IMR-90 (cell line): ENCODE results near the gene ATP6V0A4. TPM values are rescaled to one million over a fixed set of nuclear protein-coding genes. Genes with fewer than 3 reads are reported as not detected.

Source experiments
- ATAC-seq: fragments of 200-7000 bp; cut with Tn5 transposase; 2 replicates; pipeline ENCODE4 v1.9.1; 2020; ENCODE audit warnings: low read depth, mild to moderate bottlenecking, moderate library complexity
- BruUV-seq: library from RNA; stranded (reverse); fragments of 400-500 nt; replicated peaks from 2 replicates; lab custom pipeline; 2021; lab: Mats Ljungman, UMichigan
- CTCF ChIA-PET: fragments of 300-600 bp; formaldehyde crosslinking; extraction: SDS; loops from one replicate; lab custom pipeline; 2021; ENCODE audit warnings: antibody characterized with exemption; lab: Yijun Ruan, JAX
- POLR2A ChIA-PET: fragments of 300-600 bp; sonication (Branson Sonifier 250); formaldehyde crosslinking; loops from one replicate; lab custom pipeline; 2022; ENCODE audit warnings: antibody characterized with exemption; ENCODE audit not compliant: unreplicated experiment; lab: Charles Lee
- DNase-seq: peaks from one replicate; pipeline ENCODE4 v3.0.0; 2013
- H2AFZ ChIP-seq: replicated peaks from 2 replicates; pipeline ENCODE3; 2013; ENCODE audit warnings: low read length, mild to moderate bottlenecking; ENCODE audit not compliant: poor library complexity
- H2AK5ac ChIP-seq: 2 replicates; pipeline ENCODE4 v1.6.1; 2013; ENCODE audit warnings: low read depth, low read length, inconsistent platforms
- H2AK9ac ChIP-seq: replicated peaks from 2 replicates; pipeline ENCODE3; 2013; ENCODE audit warnings: mild to moderate bottlenecking, low read depth, low read length, moderate library complexity; ENCODE audit not compliant: poor library complexity
- H2BK120ac ChIP-seq: 2 replicates; pipeline ENCODE4 v1.6.1; 2013; ENCODE audit warnings: low read depth, low read length, inconsistent platforms
- H2BK15ac ChIP-seq: 3 replicates; pipeline ENCODE4 v1.6.1; 2013; ENCODE audit warnings: low read depth, low read length, inconsistent platforms
- H2BK20ac ChIP-seq: 2 replicates; pipeline ENCODE4 v1.6.1; 2013; ENCODE audit warnings: low read depth, mild to moderate bottlenecking, inconsistent platforms, low read length, moderate library complexity
- H2BK5ac ChIP-seq: 2 replicates; pipeline ENCODE4 v1.6.1; 2013; ENCODE audit warnings: mild to moderate bottlenecking, low read depth, low read length, inconsistent platforms; ENCODE audit not compliant: poor library complexity, severe bottlenecking
- H3K14ac ChIP-seq: replicated peaks from 2 replicates; pipeline ENCODE4 v1.6.1; 2013; ENCODE audit warnings: low read depth, low read length, inconsistent platforms
- H3K18ac ChIP-seq: 2 replicates; pipeline ENCODE4 v1.6.1; 2013; ENCODE audit warnings: low read depth, low read length, control low read depth
- H3K23ac ChIP-seq: 2 replicates; pipeline ENCODE4 v1.6.1; 2013; ENCODE audit warnings: low read depth, low read length, inconsistent platforms
- H3K27ac ChIP-seq: 2 replicates; pipeline ENCODE4 v1.5.1; 2013; ENCODE audit warnings: mild to moderate bottlenecking, control low read depth, low read length; ENCODE audit not compliant: insufficient read depth
- H3K27me3 ChIP-seq: 2 replicates; pipeline ENCODE4 v1.6.1; 2013; ENCODE audit warnings: low read length; ENCODE audit not compliant: control insufficient read depth, insufficient read depth
- H3K36me3 ChIP-seq: 2 replicates; pipeline ENCODE4 v1.6.1; 2013; ENCODE audit warnings: low read length, mixed read lengths; ENCODE audit not compliant: control insufficient read depth, insufficient read depth
- H3K4ac ChIP-seq: 2 replicates; pipeline ENCODE4 v1.6.1; 2013; ENCODE audit warnings: low read depth, low read length, inconsistent platforms
- H3K4me1 ChIP-seq: 2 replicates; pipeline ENCODE4 v1.6.1; 2013; ENCODE audit warnings: low read length, mixed read lengths; ENCODE audit not compliant: control insufficient read depth, insufficient read depth
- H3K4me2 ChIP-seq: 2 replicates; pipeline ENCODE4 v1.6.1; 2013; ENCODE audit warnings: low read depth, mild to moderate bottlenecking, control low read depth, low read length, moderate library complexity
- H3K4me3 ChIP-seq: 2 replicates; pipeline ENCODE4 v1.5.1; 2013; ENCODE audit warnings: low read depth, mild to moderate bottlenecking, control low read depth, low read length, moderate library complexity; ENCODE audit not compliant: insufficient read depth
- H3K56ac ChIP-seq: 2 replicates; pipeline ENCODE4 v1.6.1; 2013; ENCODE audit warnings: low read length, inconsistent platforms; ENCODE audit not compliant: insufficient read depth; ENCODE audit errors: extremely low read depth
- H3K79me1 ChIP-seq, 2 experiments: 2 replicates each; pipeline ENCODE4 v1.6.1; 2013; ENCODE audit warnings: low read length in 2 of 2, inconsistent platforms in 1 of 2, low read depth in 1 of 2
- H3K9ac ChIP-seq: 2 replicates; pipeline ENCODE4 v1.6.1; 2013; ENCODE audit warnings: low read depth, low read length, control low read depth
- H3K9me1 ChIP-seq: 2 replicates; pipeline ENCODE4 v1.6.1; 2013; ENCODE audit warnings: low read length, inconsistent platforms; ENCODE audit not compliant: insufficient read depth
- H3K9me3 ChIP-seq: 2 replicates; pipeline ENCODE4 v1.6.1; 2013; ENCODE audit warnings: low read length; ENCODE audit not compliant: control insufficient read depth, insufficient read depth
- H4K20me1 ChIP-seq: 2 replicates; pipeline ENCODE4 v1.6.1; 2013; ENCODE audit warnings: low read length, inconsistent platforms; ENCODE audit not compliant: insufficient read depth
- H4K5ac ChIP-seq: 2 replicates; pipeline ENCODE4 v1.6.1; 2013; ENCODE audit warnings: mild to moderate bottlenecking, low read depth, low read length, control low read depth
- H4K8ac ChIP-seq, 2 experiments: 2 replicates each; pipeline ENCODE4 v1.6.1; 2013; ENCODE audit warnings: low read depth in 2 of 2, low read length in 2 of 2, control low read depth in 1 of 2, inconsistent platforms in 1 of 2
- H4K91ac ChIP-seq: 2 replicates; pipeline ENCODE4 v1.6.1; 2013; ENCODE audit warnings: low read depth, low read length, inconsistent platforms; ENCODE audit not compliant: insufficient read depth
- CEBPB ChIP-seq: IDR thresholded peaks from 2 replicates; pipeline ENCODE4 v1.6.1; 2012; ENCODE audit warnings: low read depth, low read length, improper control_type of control experiment
- CHD1 ChIP-seq: IDR thresholded peaks from 2 replicates; pipeline ENCODE4 v1.6.1; 2012; ENCODE audit warnings: low read depth, low read length, improper control_type of control experiment
- FOS ChIP-seq: fragments of 150-350 bp; IDR thresholded peaks from 2 replicates; pipeline ENCODE4 v1.6.1; 2016; ENCODE audit warnings: low read depth, low read length
- NFE2L2 ChIP-seq: fragments of 150-350 bp; IDR thresholded peaks from 2 replicates; pipeline ENCODE4 v1.6.1; 2016; ENCODE audit warnings: low read depth, mild to moderate bottlenecking, low read length
- POLR2A ChIP-seq: IDR thresholded peaks from 2 replicates; pipeline ENCODE4 v1.6.1; 2012; ENCODE audit warnings: mild to moderate bottlenecking, low read depth, low read length
- RCOR1 ChIP-seq: IDR thresholded peaks from 2 replicates; pipeline ENCODE4 v1.6.1; 2012; ENCODE audit warnings: mild to moderate bottlenecking, low read length, improper control_type of control experiment; ENCODE audit not compliant: insufficient replicate concordance
- RFX5 ChIP-seq: IDR thresholded peaks from 2 replicates; pipeline ENCODE4 v1.8.0; 2012; ENCODE audit warnings: low read depth, mild to moderate bottlenecking, low read length, moderate library complexity
- SMC3 ChIP-seq: fragments of 150-350 bp; IDR thresholded peaks from 2 replicates; pipeline ENCODE4 v1.6.1; 2016; ENCODE audit warnings: low read depth, mild to moderate bottlenecking, antibody characterized with exemption, low read length, moderate library complexity
- WGBS, 2 experiments: methylation state at CpG; one replicate each; pipeline versions ENCODE4 v1.1.5 to v1.1.7; 2013; ENCODE audit warnings: missing lambda C conversion rate in 2 of 2; ENCODE audit not compliant: insufficient read length in 1 of 2; ENCODE audit errors: extremely low coverage in 2 of 2; 5-methylcytosine and 5-hydroxymethylcytosine counted together
- dilution Hi-C: fragments of 300-500 bp; cut with HindIII; formaldehyde crosslinking; loops from one replicate; pipeline ENCODE4 v1.14.3; 2018; ENCODE audit warnings: low sequenced_read_pairs; ENCODE audit not compliant: unreplicated experiment
- in situ Hi-C: fragments of 300-500 bp; cut with MboI; formaldehyde crosslinking; loops from 3 replicates; pipeline ENCODE4 v1.14.3; 2019; ENCODE audit warnings: low sequenced_read_pairs, inconsistent platforms, mixed read lengths
- intact Hi-C: fragments of 100-400 bp; cut with micrococcal nuclease; formaldehyde crosslinking; loops from 2 replicates; pipeline ENCODE4 v1.10.0; 2022
- polyA plus RNA-seq, 3 experiments: library from polyadenylated mRNA; depleted of rRNA; stranded (reverse); fragments of >200 nt; gene quantifications; 2 replicates each; pipeline ENCODE4 v1.2.3, GENCODE V29; 2012; ENCODE audit warnings: low replicate concordance in 1 of 3
- total RNA-seq: library from RNA; depleted of rRNA; stranded (reverse); fragments of >200 nt; gene quantifications from 2 replicates; pipeline ENCODE4 v1.2.3, GENCODE V29; 2012
- TF ChIP-seq, protein P1 (sequence below): fragments of 150-350 bp; IDR thresholded peaks from 2 replicates; pipeline ENCODE4 v1.6.1; 2017; ENCODE audit warnings: mild to moderate bottlenecking, antibody characterized with exemption, low read length, low read depth
- TF ChIP-seq, protein P2 (sequence below): fragments of 150-350 bp; IDR thresholded peaks from 2 replicates; pipeline ENCODE4 v1.6.1; 2016; ENCODE audit warnings: low read depth, mild to moderate bottlenecking, low read length, moderate library complexity, borderline replicate concordance

Gene ATP6V0A4
- total and polyA plus RNA-seq, 2 of the 4 experiments (the other 2 are of a cell fraction), result 0.05 to 0.18 TPM

DNA sequence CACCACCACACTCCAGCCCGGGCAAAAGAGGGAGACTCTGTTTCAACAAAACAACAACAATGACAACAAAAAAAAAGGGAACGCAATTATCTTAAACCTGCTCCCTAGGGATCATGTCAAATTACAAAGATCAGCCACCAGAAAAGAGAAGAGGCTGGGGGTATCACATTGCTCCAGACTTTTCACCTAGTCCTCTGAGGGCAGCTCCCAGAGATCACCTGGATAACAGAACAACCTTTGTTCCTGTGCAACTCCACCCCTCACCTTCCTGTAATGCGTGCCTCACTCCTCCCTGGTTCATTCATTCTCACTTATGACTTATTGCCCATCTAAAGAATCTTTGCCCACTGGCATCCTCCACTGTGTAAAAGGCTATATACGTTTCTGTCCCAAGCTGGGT, 128.6 kb downstream of the ATP6V0A4 start:
- Histone ChIP-seq H4K91ac (no peak overlapping the region), H3K14ac (no peak overlapping the region), H3K56ac (no peak overlapping the region), H3K4ac (no peak overlapping the region), H3K4me2 (no peak overlapping the region), H3K9me3 (peaks cover 6% of the 10 kb centered on the region; the same call in 1 of the 2 replicates), H2BK5ac (no peak overlapping the region), H3K27ac (no peak overlapping the region), H3K27me3 (no peaks in the 10 kb centered on the region), H4K20me1 (no peaks in the 10 kb centered on the region), H2AK9ac (no peak overlapping the region), H4K8ac (no peak overlapping the region), H3K36me3 (no peaks in the 10 kb centered on the region), H3K9ac (no peak overlapping the region), H4K5ac (no peak overlapping the region), H2AFZ (no peak overlapping the region), H3K23ac (no peak overlapping the region), H2BK20ac (no peak overlapping the region), H3K4me3 (no peak overlapping the region), H3K18ac (no peak overlapping the region), H3K9me1 (no peaks in the 10 kb centered on the region), H3K79me1 (no peaks in the 10 kb centered on the region), H2AK5ac (no peak overlapping the region), H2BK15ac (no peak overlapping the region), H3K4me1 (no peaks in the 10 kb centered on the region), H2BK120ac (no peak overlapping the region)
- CTCF ChIA-PET, result interaction anchor here (0.7 kb wide), 1 partner anchor 323 kb away, joined by 3 read pairs; no protein-coding TSS in a partner anchor
- dilution Hi-C loops (no loop called here), intact Hi-C loops (no loop called here), in situ Hi-C loops (no loop called here)
- DNase-seq, result no peak
- ATAC-seq, result no peak
- whole genome bisulfite sequencing, 2 experiments, result no CpG with 5 or more reads among the region's 4 CpGs
- no peak for TF ChIP-seq SMC3
- no peak for TF ChIP-seq CHD1
- no peak for TF ChIP-seq FOS
- TF ChIP-seq NFE2L2, result no peak
- TF ChIP-seq RFX5, result no peak
- no peak for TF ChIP-seq POLR2A
- no peak for TF ChIP-seq RCOR1
- TF ChIP-seq, protein P1, sequence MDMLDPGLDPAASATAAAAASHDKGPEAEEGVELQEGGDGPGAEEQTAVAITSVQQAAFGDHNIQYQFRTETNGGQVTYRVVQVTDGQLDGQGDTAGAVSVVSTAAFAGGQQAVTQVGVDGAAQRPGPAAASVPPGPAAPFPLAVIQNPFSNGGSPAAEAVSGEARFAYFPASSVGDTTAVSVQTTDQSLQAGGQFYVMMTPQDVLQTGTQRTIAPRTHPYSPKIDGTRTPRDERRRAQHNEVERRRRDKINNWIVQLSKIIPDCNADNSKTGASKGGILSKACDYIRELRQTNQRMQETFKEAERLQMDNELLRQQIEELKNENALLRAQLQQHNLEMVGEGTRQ, result no peak
- TF ChIP-seq, protein P2, sequence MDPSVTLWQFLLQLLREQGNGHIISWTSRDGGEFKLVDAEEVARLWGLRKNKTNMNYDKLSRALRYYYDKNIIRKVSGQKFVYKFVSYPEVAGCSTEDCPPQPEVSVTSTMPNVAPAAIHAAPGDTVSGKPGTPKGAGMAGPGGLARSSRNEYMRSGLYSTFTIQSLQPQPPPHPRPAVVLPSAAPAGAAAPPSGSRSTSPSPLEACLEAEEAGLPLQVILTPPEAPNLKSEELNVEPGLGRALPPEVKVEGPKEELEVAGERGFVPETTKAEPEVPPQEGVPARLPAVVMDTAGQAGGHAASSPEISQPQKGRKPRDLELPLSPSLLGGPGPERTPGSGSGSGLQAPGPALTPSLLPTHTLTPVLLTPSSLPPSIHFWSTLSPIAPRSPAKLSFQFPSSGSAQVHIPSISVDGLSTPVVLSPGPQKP, result no peak
- TF ChIP-seq CEBPB, result no peak
- POLR2A ChIA-PET, result no interaction called here
- no TSS peak for BruUV-seq
